ENCODE data around the gene UBAP2L.

DNA sequence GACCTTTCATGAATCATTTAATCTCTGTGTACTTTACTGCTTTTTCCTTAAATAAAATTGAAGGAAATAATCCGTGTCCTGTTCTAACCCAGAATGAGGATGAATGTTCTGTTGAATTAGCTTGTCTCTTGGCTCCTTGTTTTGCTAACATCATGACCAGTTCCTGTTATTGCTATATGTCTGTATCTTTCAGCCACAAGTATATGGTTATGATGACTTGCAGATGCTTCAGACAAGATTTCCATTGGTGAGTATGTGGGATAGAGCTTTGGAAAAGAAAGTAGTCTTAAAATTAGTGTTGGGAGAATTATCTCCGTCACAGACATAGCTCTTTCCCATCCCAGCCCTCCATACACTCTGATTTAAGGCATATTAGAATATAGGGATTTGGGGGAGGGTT lies 38.0 kb downstream of the UBAP2L start:
- TF ChIP-seq CBX8 (IDR thresholded peaks at IDR 0.05; ENCODE audit: borderline replicate concordance, extremely low read depth, low read depth, low read length, poor library complexity, severe bottlenecking) (no peak), ATF1 (CRISPR knock-in tag; IDR thresholded peaks at IDR 0.05) (no peak), ATF1 (tag; IDR thresholded peaks at IDR 0.05) (no peak), CEBPB (tag; IDR thresholded peaks at IDR 0.05) (no peak)
- TF ChIP-seq, protein P1, sequence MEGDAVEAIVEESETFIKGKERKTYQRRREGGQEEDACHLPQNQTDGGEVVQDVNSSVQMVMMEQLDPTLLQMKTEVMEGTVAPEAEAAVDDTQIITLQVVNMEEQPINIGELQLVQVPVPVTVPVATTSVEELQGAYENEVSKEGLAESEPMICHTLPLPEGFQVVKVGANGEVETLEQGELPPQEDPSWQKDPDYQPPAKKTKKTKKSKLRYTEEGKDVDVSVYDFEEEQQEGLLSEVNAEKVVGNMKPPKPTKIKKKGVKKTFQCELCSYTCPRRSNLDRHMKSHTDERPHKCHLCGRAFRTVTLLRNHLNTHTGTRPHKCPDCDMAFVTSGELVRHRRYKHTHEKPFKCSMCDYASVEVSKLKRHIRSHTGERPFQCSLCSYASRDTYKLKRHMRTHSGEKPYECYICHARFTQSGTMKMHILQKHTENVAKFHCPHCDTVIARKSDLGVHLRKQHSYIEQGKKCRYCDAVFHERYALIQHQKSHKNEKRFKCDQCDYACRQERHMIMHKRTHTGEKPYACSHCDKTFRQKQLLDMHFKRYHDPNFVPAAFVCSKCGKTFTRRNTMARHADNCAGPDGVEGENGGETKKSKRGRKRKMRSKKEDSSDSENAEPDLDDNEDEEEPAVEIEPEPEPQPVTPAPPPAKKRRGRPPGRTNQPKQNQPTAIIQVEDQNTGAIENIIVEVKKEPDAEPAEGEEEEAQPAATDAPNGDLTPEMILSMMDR (IDR thresholded peaks at IDR 0.05 in 2 of 3, conservative IDR thresholded peaks at IDR 0.05 in 1 of 3; ENCODE audit: insufficient read depth in 2 of 3, low read depth in 1 of 3, low read length in 3 of 3) = no peak
- TF ChIP-seq, protein P2, sequence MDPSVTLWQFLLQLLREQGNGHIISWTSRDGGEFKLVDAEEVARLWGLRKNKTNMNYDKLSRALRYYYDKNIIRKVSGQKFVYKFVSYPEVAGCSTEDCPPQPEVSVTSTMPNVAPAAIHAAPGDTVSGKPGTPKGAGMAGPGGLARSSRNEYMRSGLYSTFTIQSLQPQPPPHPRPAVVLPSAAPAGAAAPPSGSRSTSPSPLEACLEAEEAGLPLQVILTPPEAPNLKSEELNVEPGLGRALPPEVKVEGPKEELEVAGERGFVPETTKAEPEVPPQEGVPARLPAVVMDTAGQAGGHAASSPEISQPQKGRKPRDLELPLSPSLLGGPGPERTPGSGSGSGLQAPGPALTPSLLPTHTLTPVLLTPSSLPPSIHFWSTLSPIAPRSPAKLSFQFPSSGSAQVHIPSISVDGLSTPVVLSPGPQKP (CRISPR knock-in tag; IDR thresholded peaks at IDR 0.05) = no peak
